ENCODE data around the gene ZFAND3. TPM values are rescaled to one million over a fixed set of nuclear protein-coding genes. Genes with fewer than 3 reads are reported as not detected.

Gene ZFAND3
- total RNA-seq, 4 donors from 2014 or later: 37.3 to 70.1 (median 55.2) TPM

- no peak for DNase-seq (ENCODE audit: extremely low spot score)
- Histone ChIP-seq H3K4me1 (peaks cover 0 to 24% (median 12%) of the 10 kb centered on the region in 4 donors), H3K9me3 (no peaks in the 10 kb centered on the region), H3K4me3 (no peak overlapping the region), H3K36me3 (peaks cover 0 to 16% (median 0%) of the 10 kb centered on the region in 4 donors), H3K27ac (replicated peaks in 1 of 4) (no peak overlapping the region), H3K27me3 (no peaks in the 10 kb centered on the region)
- intact Hi-C loops (cut with DNase I): no loop called here
- WGBS: 95% methylated on average over 7 of the region's 7 CpGs
- no peak for TF ChIP-seq POLR2A (IDR thresholded peaks at IDR 0.05; ENCODE audit: low read depth)
- TF ChIP-seq EP300 (IDR thresholded peaks at IDR 0.05): no peak
- no peak for TF ChIP-seq POLR2AphosphoS5 (IDR thresholded peaks at IDR 0.05)
- TF ChIP-seq, protein P1, sequence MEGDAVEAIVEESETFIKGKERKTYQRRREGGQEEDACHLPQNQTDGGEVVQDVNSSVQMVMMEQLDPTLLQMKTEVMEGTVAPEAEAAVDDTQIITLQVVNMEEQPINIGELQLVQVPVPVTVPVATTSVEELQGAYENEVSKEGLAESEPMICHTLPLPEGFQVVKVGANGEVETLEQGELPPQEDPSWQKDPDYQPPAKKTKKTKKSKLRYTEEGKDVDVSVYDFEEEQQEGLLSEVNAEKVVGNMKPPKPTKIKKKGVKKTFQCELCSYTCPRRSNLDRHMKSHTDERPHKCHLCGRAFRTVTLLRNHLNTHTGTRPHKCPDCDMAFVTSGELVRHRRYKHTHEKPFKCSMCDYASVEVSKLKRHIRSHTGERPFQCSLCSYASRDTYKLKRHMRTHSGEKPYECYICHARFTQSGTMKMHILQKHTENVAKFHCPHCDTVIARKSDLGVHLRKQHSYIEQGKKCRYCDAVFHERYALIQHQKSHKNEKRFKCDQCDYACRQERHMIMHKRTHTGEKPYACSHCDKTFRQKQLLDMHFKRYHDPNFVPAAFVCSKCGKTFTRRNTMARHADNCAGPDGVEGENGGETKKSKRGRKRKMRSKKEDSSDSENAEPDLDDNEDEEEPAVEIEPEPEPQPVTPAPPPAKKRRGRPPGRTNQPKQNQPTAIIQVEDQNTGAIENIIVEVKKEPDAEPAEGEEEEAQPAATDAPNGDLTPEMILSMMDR (IDR thresholded peaks at IDR 0.05): no peak
Measured at GRCh38 chr6:38142178-38142902, 322.8 kb downstream of the ZFAND3 start.

DNA sequence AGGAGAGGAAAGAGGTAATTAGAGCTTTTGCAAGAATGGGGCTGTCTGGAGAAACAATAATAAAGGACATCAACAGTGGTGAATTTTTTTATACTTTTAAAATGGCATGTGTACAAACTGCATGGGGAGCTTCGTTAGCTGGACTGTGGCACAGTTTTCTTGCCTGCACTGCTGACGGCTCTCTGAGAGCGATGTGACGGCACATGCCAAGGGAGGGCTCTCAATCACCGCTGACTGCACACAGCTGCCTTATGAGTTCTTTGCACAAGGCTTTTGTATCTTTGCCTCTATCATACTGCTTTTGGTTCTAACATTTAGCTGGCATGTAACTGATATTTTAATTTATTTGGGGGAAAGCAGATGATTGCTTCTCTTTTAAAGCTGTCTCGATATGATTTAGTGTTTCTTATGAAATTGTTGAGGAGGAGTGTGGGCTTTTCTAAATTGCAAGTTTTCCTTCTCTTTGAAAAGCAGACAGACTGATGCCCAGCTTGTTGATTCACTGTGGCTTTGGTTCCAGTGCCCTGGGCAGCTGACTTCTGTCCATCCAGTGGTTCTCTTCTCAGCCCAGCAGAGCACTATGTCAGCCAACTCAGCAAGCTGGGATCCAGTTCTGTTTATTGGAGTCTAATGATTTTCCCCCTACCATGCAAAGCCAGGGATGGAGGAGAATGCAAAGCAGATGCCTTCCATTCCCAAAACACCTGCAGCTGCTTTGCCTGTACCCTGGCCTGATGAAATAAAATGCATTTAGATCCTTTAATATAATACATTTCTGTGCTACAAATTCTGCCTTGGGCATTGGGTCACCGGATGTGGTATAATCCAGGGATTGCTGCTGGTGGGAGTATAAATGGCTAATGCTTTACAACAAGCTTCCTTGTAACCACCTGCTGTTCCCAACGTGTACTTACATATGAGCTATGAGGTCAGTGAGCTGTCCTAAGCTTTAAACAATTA, 323.9 kb downstream of the ZFAND3 start:
- WGBS: 84% methylated on average over 8 of the region's 8 CpGs
- Histone ChIP-seq H3K27ac (replicated peaks in 1 of 4) (no peak overlapping the region), H3K9me3 (no peaks in the 10 kb centered on the region), H3K36me3 (peaks cover 0 to 16% (median 0%) of the 10 kb centered on the region in 4 donors), H3K4me3 (no peak overlapping the region), H3K4me1 (peaks cover 0 to 26% (median 15%) of the 10 kb centered on the region in 4 donors), H3K27me3 (no peaks in the 10 kb centered on the region)
- TF ChIP-seq, protein P1 (IDR thresholded peaks at IDR 0.05): no peak
- TF ChIP-seq POLR2A (IDR thresholded peaks at IDR 0.05; ENCODE audit: low read depth): no peak
- intact Hi-C loops (cut with DNase I): no loop called here
- no peak for DNase-seq (ENCODE audit: extremely low spot score)

- Histone ChIP-seq H3K9me3 (no peaks in the 10 kb centered on the region), H3K27ac (replicated peaks in 1 of 4) (no peak overlapping the region), H3K4me1 (peaks cover 4 to 36% (median 25%) of the 10 kb centered on the region in 4 donors), H3K27me3 (no peaks in the 10 kb centered on the region), H3K4me3 (no peak overlapping the region), H3K36me3 (peaks cover 0 to 16% (median 0%) of the 10 kb centered on the region in 4 donors)
- no peak for DNase-seq (ENCODE audit: extremely low spot score)
- TF ChIP-seq POLR2AphosphoS5 (IDR thresholded peaks at IDR 0.05) (no peak), POLR2A (IDR thresholded peaks at IDR 0.05; ENCODE audit: low read depth) (no peak), EP300 (IDR thresholded peaks at IDR 0.05) (no peak)
- TF ChIP-seq, protein P1 (IDR thresholded peaks at IDR 0.05): no peak
- 94% methylated on average over 5 of the region's 5 CpGs for WGBS
- intact Hi-C loops (cut with DNase I): no loop called here
Measured at GRCh38 chr6:38144365-38144945, 324.9 kb downstream of the ZFAND3 start.

DNA sequence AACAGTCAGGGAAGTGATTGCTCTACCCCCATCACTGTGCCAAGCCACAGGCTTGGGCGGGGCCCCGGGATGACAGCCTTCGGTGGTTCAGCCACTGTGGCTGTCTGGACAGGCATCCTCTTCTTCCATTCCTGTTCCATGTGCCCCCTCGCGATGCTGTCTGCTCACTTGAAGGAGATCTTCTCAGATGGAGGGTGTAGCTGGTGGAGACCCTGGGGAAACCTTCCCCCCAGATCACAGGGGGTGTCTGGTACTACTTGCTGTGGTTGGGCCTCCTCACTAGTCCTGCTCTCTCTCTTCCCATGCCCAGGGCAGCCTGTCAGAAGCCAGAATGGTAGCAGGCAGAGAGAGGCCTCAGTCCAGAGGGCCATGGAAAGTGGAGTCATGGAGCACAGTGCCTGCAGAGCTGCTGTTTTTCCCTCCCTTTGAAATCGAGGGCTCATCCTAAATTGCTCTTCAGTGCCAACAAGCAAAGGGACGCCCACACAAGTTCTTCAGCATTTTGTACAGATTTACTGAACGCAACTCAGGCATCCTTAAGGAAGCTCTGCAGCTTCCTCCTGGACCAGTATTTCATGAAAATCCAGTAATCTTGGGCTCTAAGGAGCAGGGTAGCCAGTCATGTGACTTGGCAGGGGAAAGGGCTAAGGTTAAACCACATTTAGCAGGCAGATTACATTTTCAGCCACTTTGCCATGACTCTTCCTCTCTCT, 326.6 kb downstream of the ZFAND3 start:
- H3K27me3 ChIP-seq: no peaks in the 10 kb centered on the region
- intact Hi-C loops (cut with DNase I): no loop called here
- no peaks in the 10 kb centered on the region for H3K9me3 ChIP-seq
- DNase-seq (ENCODE audit: extremely low spot score): no peak
- H3K4me3 ChIP-seq: no peak overlapping the region
- WGBS: 95% methylated on average over 8 of the region's 8 CpGs
- H3K4me1 ChIP-seq: peaks cover 4 to 42% (median 30%) of the 10 kb centered on the region in 4 donors
- H3K27ac ChIP-seq (replicated peaks in 1 of 4): no peak overlapping the region
- TF ChIP-seq, protein P1 (IDR thresholded peaks at IDR 0.05): no peak
- H3K36me3 ChIP-seq: peaks cover 0 to 20% (median 0%) of the 10 kb centered on the region in 4 donors
